Chondrocyte (in vitro differentiated cells): ENCODE data around the gene STYXL2. TPM values are rescaled to one million over a fixed set of nuclear protein-coding genes. Genes with fewer than 3 reads are reported as not detected.

Source experiments
- DNase-seq: peaks from one replicate; pipeline ENCODE4 v3.0.0; 2021; ENCODE audit warnings: mixed read lengths, low spot score
- H3K27ac Mint-ChIP-seq: one replicate; pipeline ENCODE4 v1.8.0; 2021; ENCODE audit warnings: mild to moderate bottlenecking, moderate library complexity, mixed read lengths; ENCODE audit not compliant: unreplicated experiment
- H3K27me3 Mint-ChIP-seq: 2 replicates; pipeline ENCODE4 v1.8.0; 2021; ENCODE audit warnings: low read depth, mixed read lengths
- H3K36me3 Mint-ChIP-seq: 2 replicates; pipeline ENCODE4 v1.8.0; 2021; ENCODE audit warnings: low read depth, mixed read lengths
- H3K4me1 Mint-ChIP-seq: 2 replicates; pipeline ENCODE4 v1.8.0; 2021; ENCODE audit warnings: low read depth, mild to moderate bottlenecking, mixed read lengths
- H3K4me3 Mint-ChIP-seq: one replicate; pipeline ENCODE4 v1.8.0; 2021; ENCODE audit warnings: mild to moderate bottlenecking, moderate library complexity, mixed read lengths; ENCODE audit not compliant: unreplicated experiment
- H3K9me3 Mint-ChIP-seq: 2 replicates; pipeline ENCODE4 v1.8.0; 2021; ENCODE audit warnings: low read depth, mixed read lengths
- CTCF ChIP-seq: fragments of 200-600 bp; sonication (generic); IDR thresholded peaks from 2 replicates; pipeline ENCODE4 v1.5.0; 2021; ENCODE audit warnings: antibody characterized with exemption, mild to moderate bottlenecking, moderate library complexity
- long read RNA-seq: library from polyadenylated mRNA; stranded (forward); transcript quantifications from one replicate; pipeline ENCODE4 v2.0.0, GENCODE V29; 2021
- total RNA-seq: library from RNA; stranded (reverse); gene quantifications from 3 replicates; pipeline ENCODE4 v1.2.1, GENCODE V29; 2021

The STYXL2 gene
- 10.5 to 13.2 TPM (median 10.5 TPM) in 3 replicates for total RNA-seq
- long read RNA-seq, full-length matches to known transcripts, result 9 of 16 reads
- long read RNA-seq, partial matches to known transcripts, result 0 of 16 reads
- long read RNA-seq, other reads (novel, unspliced or antisense), result 7 of 16 reads

DNA sequence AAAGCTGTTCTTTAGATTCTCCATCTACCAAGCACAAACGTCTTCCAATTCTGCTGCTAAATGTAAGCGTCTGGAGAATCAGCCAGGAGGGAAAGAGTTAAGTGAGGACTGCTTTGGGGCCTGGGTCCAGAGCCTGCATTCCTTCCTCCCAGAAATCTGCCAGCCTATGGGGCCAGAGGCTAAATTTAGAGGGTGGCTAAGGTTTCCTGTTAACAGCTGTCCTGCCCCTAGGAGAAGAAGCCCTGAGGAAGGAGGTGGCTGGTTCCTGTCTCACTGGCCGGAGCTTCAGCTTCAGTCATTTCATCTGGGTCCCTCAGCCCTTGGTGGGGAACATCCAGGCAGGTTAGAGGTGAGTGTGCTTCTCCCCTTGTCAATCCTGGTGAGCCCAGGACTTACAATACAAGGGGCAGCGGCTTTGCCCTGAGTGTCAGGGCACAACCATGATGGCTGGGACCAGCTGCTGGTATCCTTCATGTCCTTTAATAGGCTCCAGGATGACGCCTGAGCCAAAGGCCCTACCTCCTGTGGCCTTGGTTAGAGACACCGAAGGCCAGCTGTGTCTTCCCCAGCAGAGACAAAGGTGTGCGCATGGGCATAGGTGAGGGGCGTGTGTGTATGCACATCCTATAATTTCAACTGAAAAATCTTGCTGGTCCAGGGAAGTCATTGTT lies at the start of gene STYXL2:
STYXL2 (plus strand) TSS at position 230 of the 671 bp plus-strand sequence. CDS start 775 bp downstream, outside the sequence.
- Mint-ChIP-seq H3K36me3 (peaks cover 3% of the 10 kb centered on the region), H3K9me3 (peaks cover 4% of the 10 kb centered on the region), H3K4me3 (peak within 1 kb of the TSS; percentile 71), H3K27ac (peak within 1 kb of the TSS; percentile 53), H3K27me3 (no peaks in the 10 kb centered on the region), H3K4me1 (peaks cover 44% of the 10 kb centered on the region)
- no peak for TF ChIP-seq CTCF
- no peak for DNase-seq

GRCh38 chr1:167051907-167052306 lies 42.0 kb upstream of the STYXL2 start:
- H3K4me3 Mint-ChIP-seq, result no peak overlapping the region
- H3K4me1 Mint-ChIP-seq, result no peaks in the 10 kb centered on the region
- H3K9me3 Mint-ChIP-seq, result no peaks in the 10 kb centered on the region
- H3K27me3 Mint-ChIP-seq, result peaks cover 27% of the 10 kb centered on the region
- H3K27ac Mint-ChIP-seq, result no peak overlapping the region
- no peak for DNase-seq
- TF ChIP-seq CTCF, result no peak
- H3K36me3 Mint-ChIP-seq, result peaks cover 1% of the 10 kb centered on the region

- Mint-ChIP-seq H3K27ac (no peak overlapping the region), H3K4me1 (no peaks in the 10 kb centered on the region), H3K36me3 (peaks cover 1% of the 10 kb centered on the region), H3K9me3 (no peaks in the 10 kb centered on the region), H3K27me3 (peaks cover 22% of the 10 kb centered on the region), H3K4me3 (no peak overlapping the region)
- no peak for DNase-seq
- TF ChIP-seq CTCF, result peak; percentile 69
Measured at GRCh38 chr1:167052389-167052788, 41.5 kb upstream of the STYXL2 start.

- Mint-ChIP-seq H3K4me1 (peaks cover 11% of the 10 kb centered on the region), H3K4me3 (no peak overlapping the region), H3K36me3 (no peaks in the 10 kb centered on the region), H3K9me3 (no peaks in the 10 kb centered on the region), H3K27me3 (peaks cover 9% of the 10 kb centered on the region), H3K27ac (no peak overlapping the region)
- DNase-seq, result no peak
- TF ChIP-seq CTCF, result no peak
Measured at GRCh38 chr1:167054531-167054930, 39.3 kb upstream of the STYXL2 start.

GRCh38 chr1:167054946-167055630 lies 38.8 kb upstream of the STYXL2 start:
- Mint-ChIP-seq H3K36me3 (no peaks in the 10 kb centered on the region), H3K4me1 (peaks cover 12% of the 10 kb centered on the region), H3K4me3 (no peak overlapping the region), H3K27ac (no peak overlapping the region), H3K9me3 (no peaks in the 10 kb centered on the region), H3K27me3 (peaks cover 3% of the 10 kb centered on the region)
- no peak for DNase-seq
- no peak for TF ChIP-seq CTCF
